ENCODE measurements around the gene PNPT1.
A peak's percentile ranks its signal among the peaks of the same experiment; 100 is the strongest.

The PNPT1 gene

DNA sequence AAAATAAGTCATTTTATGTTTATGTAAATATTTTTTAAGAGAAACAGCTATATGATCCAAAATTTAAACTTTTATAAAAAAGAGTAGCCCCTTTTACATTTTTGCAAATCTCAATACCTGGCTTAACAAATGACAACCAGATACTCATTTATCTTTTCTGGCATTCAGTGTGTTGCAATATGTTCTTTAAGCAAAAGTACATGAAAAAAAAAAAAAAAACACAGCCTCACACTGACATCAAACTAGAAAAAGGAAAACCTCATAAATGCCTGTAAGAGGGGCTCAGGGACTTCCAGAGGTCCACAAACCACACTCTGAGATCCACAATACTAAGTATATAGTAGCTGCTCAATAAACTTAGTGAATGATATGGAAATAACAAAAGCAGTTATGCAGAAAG, 98.1 kb downstream of the PNPT1 start:
- H3K4me3 Mint-ChIP-seq, result no peak overlapping the region
- DNase-seq (no peak), ATAC-seq (no peak)
- H3K27ac Mint-ChIP-seq, result no peak overlapping the region
- H3K27me3 Mint-ChIP-seq, result no peaks in the 10 kb centered on the region
- no peaks in the 10 kb centered on the region for H3K9me3 Mint-ChIP-seq
- H3K4me1 Mint-ChIP-seq, result peaks cover 38% of the 10 kb centered on the region
- H3K36me3 Mint-ChIP-seq (ENCODE audit: low read depth), result peaks cover 40% of the 10 kb centered on the region

- peaks cover 36% of the 10 kb centered on the region for H3K4me1 Mint-ChIP-seq
- H3K27ac Mint-ChIP-seq, result no peak overlapping the region
- no peak for DNase-seq
- peaks cover 24% of the 10 kb centered on the region for H3K36me3 Mint-ChIP-seq (ENCODE audit: low read depth)
- no peaks in the 10 kb centered on the region for H3K9me3 Mint-ChIP-seq
- no peak overlapping the region for H3K4me3 Mint-ChIP-seq
- ATAC-seq, result no peak
- no peaks in the 10 kb centered on the region for H3K27me3 Mint-ChIP-seq
These were observed 101.5 kb downstream of the PNPT1 start for GRCh38 chr2:55592130-55592529.

- Mint-ChIP-seq H3K27ac (peak overlapping the region; percentile 46), H3K9me3 (no peaks in the 10 kb centered on the region), H3K36me3 (ENCODE audit: low read depth) (peaks cover 25% of the 10 kb centered on the region), H3K27me3 (no peaks in the 10 kb centered on the region), H3K4me3 (no peak overlapping the region), H3K4me1 (peaks cover 44% of the 10 kb centered on the region)
- ATAC-seq, result peak; percentile 100
- no peak for DNase-seq
These were observed 102.7 kb downstream of the PNPT1 start for GRCh38 chr2:55590810-55591440.

DNA sequence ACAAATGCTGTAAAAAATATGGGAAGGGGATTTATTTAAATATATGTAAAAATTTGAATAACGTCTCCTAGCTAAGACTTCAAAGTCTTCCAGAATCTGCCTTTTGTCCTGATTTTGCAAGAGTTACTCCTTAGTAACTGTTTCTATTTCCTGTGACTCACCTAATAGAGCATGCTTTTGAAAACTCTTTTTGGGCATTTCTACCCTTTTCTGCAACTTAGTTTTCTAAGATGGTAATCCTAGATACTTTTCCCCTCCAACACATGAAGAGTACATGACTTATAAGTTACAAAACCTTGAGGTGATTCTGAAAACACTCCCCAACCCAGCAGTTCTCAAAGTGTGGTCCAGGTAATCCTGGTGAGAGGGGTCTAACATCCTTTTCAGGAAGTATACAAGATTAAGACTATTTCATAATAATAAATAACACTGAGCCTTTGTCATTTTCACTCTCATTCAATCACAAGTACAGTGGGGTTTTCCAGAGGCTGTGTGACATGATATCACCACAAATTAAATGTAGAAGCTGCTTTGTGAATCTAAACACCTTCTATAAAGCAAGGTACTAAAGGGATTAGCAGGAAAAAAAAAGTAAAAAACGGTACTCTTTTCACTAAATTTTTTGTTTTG, 108.1 kb downstream of the PNPT1 start:
- DNase-seq, result no peak
- Mint-ChIP-seq H3K27me3 (no peaks in the 10 kb centered on the region), H3K4me1 (peaks cover 48% of the 10 kb centered on the region), H3K36me3 (ENCODE audit: low read depth) (peaks cover 38% of the 10 kb centered on the region), H3K9me3 (no peaks in the 10 kb centered on the region), H3K27ac (peak overlapping the region; percentile 69), H3K4me3 (no peak overlapping the region)
- ATAC-seq, result peak; percentile 36
